HG03469 (cell line): Measurements from ENCODE around the gene EIF1AD.
"Not testable (repeated sequence)": the region's sequence is repeated elsewhere in the genome, so short reads cannot be mapped to it uniquely, and the experiment has no call there.

Experiments
- ATAC-seq: cut with Tn5 transposase; IDR thresholded peaks from one replicate; pipeline ENCODE4 v1.9.1; 2021; ENCODE audit warnings: mild to moderate bottlenecking, moderate library complexity, moderate number of reproducible peaks; ENCODE audit not compliant: unreplicated experiment

EIF1AD gene, protein sequence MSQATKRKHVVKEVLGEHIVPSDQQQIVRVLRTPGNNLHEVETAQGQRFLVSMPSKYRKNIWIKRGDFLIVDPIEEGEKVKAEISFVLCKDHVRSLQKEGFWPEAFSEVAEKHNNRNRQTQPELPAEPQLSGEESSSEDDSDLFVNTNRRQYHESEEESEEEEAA

DNA sequence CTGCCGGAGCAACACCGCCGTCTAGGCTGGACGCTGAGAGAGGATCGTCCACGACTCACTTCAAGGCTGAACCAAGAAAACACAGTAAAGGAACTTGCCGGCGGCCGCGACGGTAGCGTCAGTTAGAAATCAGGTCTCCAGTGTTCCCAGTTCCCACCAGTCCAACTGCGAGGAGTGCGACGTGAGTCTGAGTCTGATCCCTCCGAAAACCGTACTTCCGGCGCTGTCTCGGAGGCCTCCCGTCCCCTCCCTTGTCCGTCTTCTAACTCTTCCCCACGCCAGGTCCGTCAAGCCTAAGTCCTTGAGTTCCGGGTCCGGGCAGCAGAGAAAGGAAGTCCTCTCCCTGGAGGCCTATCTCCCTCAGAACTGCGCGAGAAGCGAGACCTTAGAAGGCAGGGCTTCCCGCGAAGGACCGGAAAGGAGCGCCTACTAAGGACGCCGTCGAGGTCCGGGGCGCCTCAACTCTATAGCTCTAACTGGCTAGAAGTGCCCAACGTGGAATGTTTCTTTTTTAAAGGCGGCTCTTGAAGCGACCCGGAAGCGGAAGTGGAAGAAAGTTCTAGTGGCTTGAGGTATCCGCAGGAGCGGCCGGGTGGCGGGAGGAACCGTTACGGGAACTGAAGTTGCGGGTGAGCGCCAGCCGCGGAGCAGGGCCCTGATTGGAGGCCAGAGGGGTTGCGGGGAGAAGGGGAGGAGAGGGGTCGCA lies at the start of gene EIF1AD, which contains the start of gene BANF1:
TSS of gene EIF1AD (minus strand) at position 216 of the 706 bp plus-strand sequence. CDS start 1,768 bp downstream, outside the sequence.
TSS of gene BANF1 (plus strand) at position 562 of the 706 bp plus-strand sequence. CDS start 748 bp downstream, outside the sequence.
- peak; percentile 51 for ATAC-seq

DNA sequence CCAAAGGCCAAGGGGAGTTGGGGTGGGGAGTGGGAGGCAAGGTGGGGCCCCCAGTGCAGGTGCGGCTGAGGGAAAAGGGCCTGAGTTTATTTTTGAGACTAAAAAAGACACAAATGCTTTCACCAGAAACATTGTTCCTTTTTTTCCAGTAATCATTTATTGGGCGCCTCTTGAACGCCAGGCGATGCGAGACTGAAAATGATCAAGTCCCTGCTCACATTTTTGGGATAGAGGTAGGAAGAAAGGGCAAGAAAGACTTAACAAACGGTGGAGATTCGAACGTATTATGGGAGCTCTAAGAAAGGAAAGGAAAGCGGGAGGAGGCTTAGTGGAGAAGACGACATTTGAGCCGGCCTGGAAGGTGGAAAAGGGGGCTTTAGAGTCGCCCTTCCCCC lies 49.4 kb upstream of the EIF1AD start:
- ATAC-seq = no peak

DNA sequence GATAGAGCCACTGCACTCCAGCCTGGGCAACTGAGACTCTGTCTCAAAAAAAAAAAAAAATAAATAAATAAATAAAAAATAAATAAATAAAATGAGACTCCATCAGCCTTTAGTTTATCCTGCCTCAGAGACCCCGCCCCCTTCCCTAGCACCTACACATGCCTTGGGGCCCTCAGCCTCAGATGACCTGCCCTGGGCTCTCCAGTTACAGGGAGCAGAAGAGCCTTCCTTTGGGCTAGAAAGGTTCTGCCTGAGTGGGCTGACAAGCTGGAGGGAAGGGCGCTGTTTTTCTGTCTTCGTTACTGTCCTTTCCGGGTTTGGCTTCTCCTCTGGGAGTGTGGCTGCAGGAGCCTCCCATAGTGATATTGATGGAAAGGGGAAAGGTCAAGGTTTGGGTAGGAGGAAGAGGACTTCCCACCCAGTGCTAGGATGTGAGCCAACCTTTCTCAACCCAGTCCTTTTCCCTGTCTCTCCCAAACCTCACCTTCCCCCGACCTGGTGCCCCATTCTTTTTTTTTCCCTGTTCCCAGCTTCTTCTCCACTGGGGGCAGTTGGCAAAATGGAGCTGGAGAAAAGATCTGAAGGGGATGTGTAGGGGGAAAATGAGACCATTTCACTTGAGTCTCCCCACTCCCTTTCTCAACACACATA lies 48.7 kb upstream of the EIF1AD start:
- no peak for ATAC-seq

DNA sequence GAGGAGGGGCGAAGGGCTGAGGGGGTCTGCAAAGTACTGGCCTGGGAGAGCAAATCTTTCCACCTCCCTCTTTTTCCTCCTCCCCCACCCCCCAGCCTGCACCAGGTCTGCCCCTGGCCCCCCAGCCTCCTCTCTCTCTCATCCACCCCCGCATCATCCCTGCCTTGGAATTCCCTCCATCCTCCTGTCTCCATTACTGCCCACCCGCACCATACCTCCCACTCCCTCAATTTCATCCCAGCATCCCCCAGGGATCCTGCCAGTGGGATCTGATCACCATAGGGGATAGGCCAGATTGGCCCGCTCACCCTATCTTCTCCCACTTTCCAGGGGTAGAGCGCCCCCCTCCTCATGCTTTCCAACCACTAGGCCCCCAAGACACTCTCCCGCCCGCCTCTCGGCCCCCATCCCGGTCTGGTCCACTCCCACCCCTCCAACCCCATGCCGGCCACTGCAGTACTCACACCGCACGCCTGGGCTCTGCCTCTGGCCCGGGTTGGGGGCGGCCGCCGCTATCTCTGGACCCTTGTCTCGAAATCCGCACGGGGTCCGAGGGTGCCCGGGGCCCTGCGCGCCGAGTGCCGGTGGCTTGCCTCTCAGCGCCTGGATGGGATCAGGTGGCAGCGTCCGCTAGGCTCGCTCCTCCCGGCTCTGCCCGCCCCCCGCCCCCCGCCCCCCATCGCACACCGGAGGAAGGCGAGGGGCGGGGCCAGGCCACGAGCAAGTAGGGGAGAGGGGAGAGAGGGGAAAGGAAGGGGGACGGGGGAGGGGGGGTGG lies 46.8 kb upstream of the EIF1AD start, which contains the start of gene GAL3ST3:
TSS of gene GAL3ST3 (minus strand) at position 615 of the 777 bp plus-strand sequence. CDS start 3,746 bp downstream, outside the sequence.
- ATAC-seq = no peak

DNA sequence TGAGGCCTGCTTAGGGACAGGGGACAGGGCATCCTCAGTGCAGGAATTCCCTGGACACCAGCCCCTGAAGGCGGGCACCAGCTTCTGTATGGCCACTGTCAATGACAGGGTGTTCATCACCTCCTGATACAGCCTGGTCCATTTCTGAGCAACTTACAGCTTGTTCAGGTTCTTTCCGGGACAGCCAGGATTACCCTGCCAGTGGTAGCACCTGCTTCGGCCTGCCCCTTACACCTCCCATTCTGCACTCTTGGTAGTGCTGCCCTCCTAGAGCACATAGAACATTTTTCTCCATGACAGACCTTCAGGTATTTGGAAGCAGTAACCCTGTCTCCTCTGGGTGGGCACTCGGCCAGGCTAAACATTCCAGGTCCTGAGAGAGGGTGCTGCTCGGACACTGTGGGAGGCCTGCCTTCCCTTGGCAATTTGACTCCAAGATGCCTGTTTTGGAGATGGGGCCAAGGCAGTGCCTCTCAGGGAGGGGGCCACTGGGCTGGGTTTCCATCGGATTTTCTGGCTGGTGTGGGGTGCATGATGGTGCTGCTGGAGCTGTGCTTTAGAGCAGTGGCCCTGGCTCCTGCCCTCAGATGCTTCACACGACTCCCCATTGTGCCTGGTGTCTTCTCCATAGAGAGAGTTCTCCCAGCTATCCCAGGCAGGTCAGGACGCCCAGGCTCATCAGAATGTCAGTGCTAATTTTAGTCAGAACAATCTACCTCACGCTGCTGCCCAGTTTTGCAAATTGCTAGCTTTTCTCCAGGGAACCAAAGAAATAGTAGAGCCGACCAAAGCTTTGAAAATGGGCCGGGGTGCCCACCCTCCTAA lies 45.8 kb upstream of the EIF1AD start:
- no peak for ATAC-seq

DNA sequence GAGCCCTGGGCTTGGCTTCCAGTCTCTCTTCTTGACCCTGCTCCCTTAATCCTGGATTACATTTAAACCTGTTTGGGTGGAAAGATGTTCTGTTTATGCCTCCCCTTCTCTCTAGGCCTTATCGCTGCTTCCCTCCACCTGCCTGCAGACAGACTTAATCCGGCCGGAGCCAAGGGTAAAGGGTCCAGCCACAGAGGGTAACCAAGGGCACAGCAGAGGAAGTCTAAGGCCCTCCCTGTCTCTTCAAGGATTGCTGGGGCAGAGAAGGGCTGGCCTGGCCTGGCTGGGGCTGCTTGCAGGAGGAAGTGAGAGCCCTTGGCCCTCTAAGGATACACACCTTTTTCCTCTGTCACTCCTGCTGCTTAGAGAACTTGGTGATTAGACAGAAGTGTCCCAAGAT lies 44.9 kb upstream of the EIF1AD start:
- ATAC-seq = no peak

DNA sequence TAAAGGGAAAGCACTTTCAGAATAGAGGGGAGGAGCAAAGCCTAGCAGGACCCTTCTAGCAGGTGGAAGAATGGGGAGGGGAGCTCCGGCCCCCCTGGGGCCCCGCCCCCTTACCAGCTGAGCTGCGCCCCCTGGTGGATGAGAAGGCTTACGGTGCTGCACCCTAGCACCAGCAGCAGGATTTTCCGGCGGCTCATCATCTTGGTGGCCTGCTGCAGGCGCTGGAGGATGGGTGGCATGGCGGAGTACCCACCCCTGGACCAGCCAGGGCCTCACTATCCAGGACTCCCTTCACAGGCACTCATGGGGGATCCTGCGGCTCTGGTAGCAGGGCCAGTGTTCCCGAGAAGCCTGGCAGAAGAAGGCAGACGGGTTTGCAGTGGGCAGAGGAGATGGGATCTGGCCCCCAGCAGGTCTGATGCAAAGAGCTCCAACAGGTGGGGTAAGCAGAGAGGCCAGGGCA lies 43.3 kb upstream of the EIF1AD start:
- ATAC-seq = no peak

DNA sequence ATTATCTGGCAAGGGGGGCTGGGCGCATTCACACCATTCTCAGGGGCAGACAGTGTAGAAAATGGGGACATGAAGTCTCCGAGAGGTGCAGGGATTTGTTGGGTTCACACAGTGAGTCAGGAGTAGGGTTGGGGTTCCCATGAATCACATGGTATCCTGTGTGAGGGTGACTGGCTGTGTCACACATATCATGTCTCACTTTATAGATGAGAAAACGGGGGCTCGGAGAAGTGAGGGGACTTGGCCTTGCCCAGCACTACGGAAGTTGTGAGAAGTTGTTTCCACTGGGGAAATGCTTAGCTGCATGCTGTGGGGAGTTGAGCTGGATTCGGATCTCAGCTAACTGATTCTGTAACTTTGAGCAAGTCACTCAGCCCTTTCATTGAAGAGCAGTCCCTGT lies 42.8 kb upstream of the EIF1AD start:
- no peak for ATAC-seq

DNA sequence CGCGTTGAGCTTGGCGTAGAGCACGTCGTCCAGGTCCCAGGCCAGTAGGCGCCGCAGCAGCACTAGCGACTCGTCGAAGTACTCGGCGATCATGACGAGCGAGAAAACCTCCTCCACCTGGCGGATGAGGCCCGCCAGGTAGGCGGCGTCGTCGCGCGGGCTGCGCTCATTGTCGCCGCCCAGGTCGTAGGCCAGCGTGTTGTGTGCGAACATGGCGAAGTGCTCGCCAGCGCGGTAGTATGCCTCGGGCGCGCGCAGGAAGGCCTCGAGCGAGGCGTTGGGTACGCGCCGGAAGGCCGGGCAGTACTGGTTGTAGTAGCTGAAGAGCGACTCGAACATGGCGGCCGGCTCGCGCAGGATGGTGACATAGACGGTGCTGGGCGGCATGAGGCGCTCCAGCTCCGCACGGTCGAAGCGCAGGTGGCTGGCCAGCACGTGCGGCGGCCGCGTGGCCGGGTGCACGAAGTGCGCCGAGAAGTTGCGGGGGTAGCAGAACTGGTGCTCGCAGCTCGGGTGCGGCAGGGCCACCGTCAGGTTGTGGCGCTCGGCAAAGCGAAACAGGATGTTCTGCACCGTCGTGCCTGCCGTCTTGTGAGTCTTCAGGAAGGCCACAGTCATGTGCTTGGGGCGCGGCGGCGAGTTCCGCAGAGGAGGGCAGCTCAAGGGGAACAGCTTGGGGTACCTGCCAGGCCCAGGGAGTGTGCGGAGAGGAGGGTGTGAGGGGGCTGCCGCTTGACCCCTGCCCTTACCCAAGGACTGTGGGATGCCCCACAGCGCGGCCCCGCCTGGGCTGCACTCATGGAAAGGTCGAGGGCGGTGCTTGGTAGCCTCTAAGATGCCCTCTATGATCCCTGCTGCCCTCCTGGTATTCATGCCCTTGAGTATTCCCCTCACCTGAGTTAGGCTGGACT lies 41.3 kb upstream of the EIF1AD start:
- ATAC-seq = no peak

DNA sequence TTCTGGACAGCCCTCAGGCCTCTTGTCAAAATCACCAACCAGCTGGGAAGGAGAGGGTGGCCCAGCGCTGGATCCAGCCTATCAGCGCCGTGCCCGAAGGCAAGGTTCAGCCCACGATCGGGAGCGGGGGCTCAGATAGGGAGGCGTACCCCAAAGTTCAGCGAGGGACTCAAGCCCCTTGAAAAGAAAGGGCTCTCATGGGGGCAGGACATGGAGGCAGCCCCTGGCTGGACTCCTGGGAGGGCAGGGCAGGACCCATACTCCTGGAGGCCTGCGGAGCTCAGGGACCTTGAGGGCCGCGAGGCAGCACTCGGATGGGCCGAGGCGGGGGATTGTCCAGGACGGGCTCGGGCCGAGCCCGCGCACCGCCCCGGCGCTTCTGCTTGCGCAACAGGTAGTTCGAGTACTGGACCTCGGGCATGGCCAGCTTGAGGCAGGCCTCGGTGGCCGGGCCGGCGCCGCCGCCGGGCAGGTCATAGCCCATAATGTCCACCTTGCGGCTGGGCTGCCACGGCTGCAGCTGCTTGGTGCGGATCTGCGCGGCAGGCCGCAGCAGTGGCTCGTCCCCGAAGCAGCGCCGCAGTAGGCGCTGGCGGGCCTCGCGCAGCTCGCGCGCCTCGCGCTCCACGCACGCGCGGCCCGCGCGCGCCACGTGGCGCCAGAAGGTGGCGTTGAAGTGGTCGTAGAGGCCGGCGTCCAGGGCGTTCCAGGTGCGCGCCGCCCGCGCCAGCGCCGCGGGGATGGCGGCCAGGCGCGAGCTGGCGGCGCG lies 40.5 kb upstream of the EIF1AD start:
- no peak for ATAC-seq

DNA sequence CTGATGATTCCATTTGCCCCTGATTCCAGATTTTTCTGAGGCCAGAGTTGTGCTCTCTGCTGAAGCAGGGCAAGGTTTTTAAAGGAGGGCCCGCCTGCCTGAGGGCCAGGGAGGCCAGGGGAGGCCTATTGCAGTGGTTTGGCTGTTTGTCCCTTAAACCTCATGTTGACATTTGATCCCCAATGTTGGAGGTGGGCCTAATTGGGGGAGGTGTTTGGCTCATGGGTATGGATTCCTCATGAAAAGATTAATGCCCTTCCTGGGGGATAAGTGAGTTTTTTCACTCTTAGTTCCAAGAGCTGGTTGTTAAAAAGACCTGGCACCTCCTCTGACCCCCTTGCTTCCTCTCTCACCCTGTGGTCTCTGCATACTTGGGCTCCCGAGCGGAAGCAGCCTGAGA lies 37.8 kb upstream of the EIF1AD start:
- ATAC-seq = no peak

DNA sequence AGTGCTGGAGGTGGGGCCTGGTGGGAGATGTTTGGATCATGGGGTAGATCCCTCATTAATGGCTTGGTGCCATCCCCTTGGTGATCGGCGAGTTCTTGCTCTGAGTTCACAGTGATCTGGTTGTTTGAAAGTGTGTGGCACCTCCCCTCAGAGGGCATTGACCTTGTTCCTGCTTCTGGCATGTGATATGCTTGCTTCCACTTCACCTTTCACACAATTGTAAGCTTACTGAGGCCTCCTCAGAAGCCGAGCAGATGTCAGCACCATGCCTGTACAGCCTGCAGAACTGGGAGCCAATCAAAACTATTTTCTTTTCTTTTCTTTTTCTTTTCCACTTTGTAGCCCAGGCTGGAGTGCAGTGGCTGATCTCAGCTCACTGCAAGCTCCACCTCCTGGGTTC lies 35.4 kb upstream of the EIF1AD start:
- ATAC-seq = no peak

DNA sequence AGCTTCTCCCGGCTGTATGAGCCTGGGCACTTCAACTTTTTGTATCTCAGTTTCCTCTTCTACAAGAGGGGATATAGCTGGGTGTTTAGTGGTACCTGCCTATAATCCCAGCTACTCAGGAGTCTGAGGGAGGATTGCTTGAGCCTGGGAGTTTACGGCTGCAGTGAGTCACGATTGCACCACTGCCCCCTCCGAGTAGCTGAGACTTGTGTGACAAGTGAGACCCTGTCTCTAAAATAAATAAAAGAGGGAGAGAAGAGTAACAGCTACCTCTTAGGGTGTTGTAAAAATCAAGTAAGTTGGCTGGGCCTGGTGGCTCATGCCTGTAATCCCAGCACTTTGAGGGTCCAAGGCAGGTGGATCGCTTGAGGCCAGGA lies 34.4 kb upstream of the EIF1AD start:
- ATAC-seq = no peak

DNA sequence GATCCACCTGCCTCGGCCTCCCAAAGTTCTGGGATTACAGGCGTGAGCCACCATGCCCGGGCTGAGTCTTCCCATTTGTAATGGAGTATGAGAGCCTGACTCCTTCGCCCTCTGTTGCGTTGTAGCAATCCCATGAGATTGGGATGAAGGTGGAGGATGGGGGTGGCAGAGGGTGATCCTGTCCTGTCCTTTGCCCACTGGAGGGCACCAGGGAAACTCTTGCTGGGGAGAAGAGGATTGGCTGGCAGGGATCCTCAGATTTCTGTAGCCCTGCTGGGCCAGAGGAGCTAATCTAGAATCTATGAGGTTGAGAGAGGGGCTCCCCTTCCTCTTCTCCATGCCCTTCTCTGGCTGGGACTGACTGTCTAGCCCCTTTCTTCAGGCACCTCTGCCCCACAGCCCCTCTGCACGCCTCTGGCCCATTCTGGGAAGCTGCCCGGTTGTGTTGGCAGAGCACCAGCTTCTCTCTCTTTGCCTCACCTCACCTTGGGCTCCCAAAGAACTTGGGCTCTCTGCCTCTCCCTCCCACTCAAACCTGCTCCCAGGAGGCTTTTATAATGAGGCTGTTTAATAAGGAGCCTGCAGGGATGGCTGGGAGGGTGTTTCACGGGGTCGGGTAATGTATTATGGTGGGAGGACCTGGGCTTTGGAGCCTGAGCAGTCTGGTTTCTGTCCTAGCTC lies 33.8 kb upstream of the EIF1AD start:
- ATAC-seq = no peak

DNA sequence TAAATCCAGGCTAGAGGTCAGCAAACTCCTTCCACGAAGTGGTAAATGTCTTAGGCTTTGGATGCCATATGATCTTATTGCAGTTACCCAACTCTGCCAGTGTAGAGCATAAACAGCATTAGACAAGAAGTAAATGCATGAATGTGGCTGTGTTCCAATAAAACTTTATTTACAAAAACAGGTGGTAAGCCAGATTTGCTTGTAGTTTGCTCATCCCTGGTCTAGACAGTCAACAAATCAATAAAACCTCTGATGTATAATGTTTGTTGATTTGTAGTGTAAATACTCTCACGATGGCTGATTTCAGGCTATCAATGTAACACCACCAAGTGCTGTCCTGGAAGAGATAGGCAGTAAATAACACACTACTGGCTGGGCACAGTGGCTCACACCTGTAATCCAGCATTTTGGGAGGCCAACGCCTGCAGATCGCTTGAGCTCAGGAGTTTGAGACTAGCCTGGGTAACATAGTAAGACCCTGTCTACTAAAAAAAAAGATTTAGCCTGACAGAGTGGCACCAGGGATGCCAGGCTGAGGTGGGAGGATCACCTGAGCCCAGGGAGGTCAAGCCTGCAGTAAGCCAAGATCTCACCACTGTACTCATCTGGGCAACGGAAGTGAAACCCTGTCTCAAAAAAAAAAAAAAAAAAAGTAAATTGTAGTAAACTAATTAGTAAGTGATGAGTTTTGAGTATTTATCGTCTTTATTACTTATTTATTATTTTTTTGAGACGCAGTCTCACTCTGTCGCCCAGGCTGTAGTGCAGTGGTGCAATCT lies 31.2 kb upstream of the EIF1AD start:
- ATAC-seq = no peak

DNA sequence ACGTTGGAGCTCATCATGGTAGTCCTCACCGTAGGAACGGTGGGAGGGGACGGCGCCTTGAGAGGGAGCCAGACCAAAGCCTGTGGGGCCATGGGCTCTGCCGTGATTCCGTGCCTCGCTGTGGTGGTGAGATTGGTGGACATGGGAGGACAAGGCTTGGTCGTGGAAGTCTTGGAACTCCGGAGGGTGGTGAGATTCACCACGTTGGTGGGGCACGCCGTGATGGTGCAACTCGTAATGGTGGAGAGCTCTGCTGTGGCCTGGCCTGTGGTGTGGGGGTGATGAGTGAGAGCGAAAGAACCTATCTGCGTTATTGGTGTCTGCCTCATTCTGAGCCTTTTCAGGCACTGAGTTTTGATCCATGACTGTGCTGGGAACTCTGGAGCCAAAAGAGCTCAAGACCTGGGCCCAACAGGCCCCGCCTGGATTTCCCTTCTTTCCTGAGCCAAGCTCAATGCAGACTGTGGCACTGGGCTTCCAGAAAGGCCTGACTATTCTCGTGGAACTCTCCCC lies 24.1 kb upstream of the EIF1AD start, which contains the start of gene CATSPER1:
TSS of gene CATSPER1 (minus strand) at position 463 of the 513 bp plus-strand sequence. CDS start at position 363, 100 bp downstream.
- ATAC-seq = no peak

DNA sequence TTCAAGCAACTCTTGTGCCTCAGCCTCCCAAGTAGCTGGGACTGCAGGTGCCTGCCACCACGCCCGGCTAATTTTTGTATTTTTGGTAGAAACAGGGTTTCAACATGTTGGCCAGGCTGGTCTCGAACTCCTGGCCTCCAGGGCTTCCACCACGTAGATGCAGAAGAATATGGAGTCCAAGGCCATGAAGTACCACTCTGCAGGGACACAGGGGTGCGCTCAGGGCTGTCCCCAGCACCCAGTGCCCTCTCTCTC lies 21.2 kb upstream of the EIF1AD start:
- not testable (repeated sequence) for ATAC-seq
